HepG2 (cell line): Measurements from ENCODE around the gene BCAN. TPM values are rescaled to one million over a fixed set of nuclear protein-coding genes. Genes with fewer than 3 reads are reported as not detected.

Experiments used
- MEIS2 ChIP-seq: sonication (generic); formaldehyde crosslinking; IDR thresholded peaks from 2 replicates; pipeline ENCODE4 v1.9.0; 2021; ENCODE audit warnings: mild to moderate bottlenecking, missing genetic modification reagents
- NFE2 ChIP-seq: sonication (generic); formaldehyde crosslinking; IDR thresholded peaks from 2 replicates; pipeline ENCODE4 v1.4.0; 2020; ENCODE audit warnings: missing genetic modification reagents
- NFKBIZ ChIP-seq: IDR thresholded peaks from 2 replicates; pipeline ENCODE4 v1.6.1; 2018; ENCODE audit warnings: missing genetic modification reagents, missing compliant biosample characterization
- PHF21A ChIP-seq: sonication (generic); formaldehyde crosslinking; IDR thresholded peaks from 2 replicates; pipeline ENCODE4 v1.5.0; 2020; ENCODE audit warnings: mild to moderate bottlenecking, missing genetic modification reagents
- TAF15 ChIP-seq: fragments of 200-400 bp; formaldehyde crosslinking; IDR thresholded peaks from one replicate; pipeline ENCODE4 v1.6.1; 2018; ENCODE audit warnings: mild to moderate bottlenecking, low read depth, low read length; ENCODE audit not compliant: poor library complexity, severe bottlenecking
- ZFP36L2 ChIP-seq: sonication (generic); formaldehyde crosslinking; IDR thresholded peaks from 2 replicates; pipeline ENCODE4 v1.4.0; 2020; ENCODE audit warnings: missing genetic modification reagents
- ZFYVE20 ChIP-seq: sonication (generic); formaldehyde crosslinking; IDR thresholded peaks from 2 replicates; pipeline ENCODE4 v1.8.0; 2023; ENCODE audit warnings: low read depth, mild to moderate bottlenecking, moderate library complexity, missing genetic modification reagents, borderline replicate concordance
- ZMYM3 ChIP-seq: sonication (generic); formaldehyde crosslinking; IDR thresholded peaks from 2 replicates; pipeline ENCODE4 v1.5.1; 2020; ENCODE audit warnings: mild to moderate bottlenecking, missing genetic modification reagents
- ZNF20 ChIP-seq: sonication (generic); formaldehyde crosslinking; IDR thresholded peaks from 2 replicates; pipeline ENCODE4 v1.4.0; 2020; ENCODE audit warnings: mild to moderate bottlenecking, moderate library complexity, missing genetic modification reagents
- ZNF335 ChIP-seq: sonication (generic); formaldehyde crosslinking; IDR thresholded peaks from 2 replicates; pipeline ENCODE4 v1.4.0; 2020; ENCODE audit warnings: missing genetic modification reagents
- ZNF558 ChIP-seq: sonication (generic); formaldehyde crosslinking; IDR thresholded peaks from 2 replicates; pipeline ENCODE4 v1.9.0; 2022; ENCODE audit warnings: mild to moderate bottlenecking, missing genetic modification reagents, borderline replicate concordance
- ZNF709 ChIP-seq: sonication (generic); formaldehyde crosslinking; IDR thresholded peaks from 2 replicates; pipeline ENCODE4 v1.5.0; 2020; ENCODE audit warnings: mild to moderate bottlenecking, missing genetic modification reagents
- polyA plus RNA-seq, 8 experiments: library from polyadenylated mRNA; depleted of rRNA in 3 of 8; stranded (reverse) in 7 of 8; unstranded in 1 of 8; fragments of >200 nt; fragmentation: Illumina TruSeq in 4 of 8; extraction: Trizol in 4 of 8; gene quantifications; 2 replicates each; pipeline versions ENCODE4 v1.2.1 to v1.2.3, GENCODE V29; 2011 to 2016; ENCODE audit warnings: low read depth in 4 of 8, missing spikeins in 1 of 8, mixed read lengths in 1 of 8; ENCODE audit not compliant: insufficient read depth in 1 of 8
- total RNA-seq, 5 experiments: library from RNA; depleted of rRNA; stranded (reverse); fragments of >200 nt; fragmentation: Illumina TruSeq; extraction: Trizol; gene quantifications; 2 replicates each; pipeline ENCODE4 v1.2.3, GENCODE V29; 2016; ENCODE audit warnings: low read depth in 1 of 5
- TF ChIP-seq, protein P1 (sequence below): IDR thresholded peaks from 2 replicates; pipeline ENCODE4 v1.6.1; 2016; ENCODE audit warnings: mild to moderate bottlenecking
- TF ChIP-seq, protein P2 (sequence below): IDR thresholded peaks from 2 replicates; pipeline ENCODE4 v1.6.1; 2018; ENCODE audit warnings: missing genetic modification reagents
- TF ChIP-seq, protein P3 (sequence below): IDR thresholded peaks from 2 replicates; pipeline ENCODE4 v1.6.1; 2012; ENCODE audit warnings: inconsistent platforms
- TF ChIP-seq, protein P4 (sequence below): sonication (generic); formaldehyde crosslinking; IDR thresholded peaks from 2 replicates; pipeline ENCODE4 v1.8.0; 2022; ENCODE audit warnings: missing genetic modification reagents, mild to moderate bottlenecking, moderate library complexity, borderline replicate concordance
- TF ChIP-seq, protein P5 (sequence below): sonication (generic); formaldehyde crosslinking; conservative IDR thresholded peaks from 2 replicates; pipeline ENCODE4 v1.4.0; 2020; ENCODE audit warnings: mild to moderate bottlenecking, missing genetic modification reagents, moderate library complexity

The BCAN gene
- total and polyA plus RNA-seq, 2 of the 13 experiments (the other 11 are each of a cell fraction or from before 2014, with no cell fraction given): not detected

DNA sequence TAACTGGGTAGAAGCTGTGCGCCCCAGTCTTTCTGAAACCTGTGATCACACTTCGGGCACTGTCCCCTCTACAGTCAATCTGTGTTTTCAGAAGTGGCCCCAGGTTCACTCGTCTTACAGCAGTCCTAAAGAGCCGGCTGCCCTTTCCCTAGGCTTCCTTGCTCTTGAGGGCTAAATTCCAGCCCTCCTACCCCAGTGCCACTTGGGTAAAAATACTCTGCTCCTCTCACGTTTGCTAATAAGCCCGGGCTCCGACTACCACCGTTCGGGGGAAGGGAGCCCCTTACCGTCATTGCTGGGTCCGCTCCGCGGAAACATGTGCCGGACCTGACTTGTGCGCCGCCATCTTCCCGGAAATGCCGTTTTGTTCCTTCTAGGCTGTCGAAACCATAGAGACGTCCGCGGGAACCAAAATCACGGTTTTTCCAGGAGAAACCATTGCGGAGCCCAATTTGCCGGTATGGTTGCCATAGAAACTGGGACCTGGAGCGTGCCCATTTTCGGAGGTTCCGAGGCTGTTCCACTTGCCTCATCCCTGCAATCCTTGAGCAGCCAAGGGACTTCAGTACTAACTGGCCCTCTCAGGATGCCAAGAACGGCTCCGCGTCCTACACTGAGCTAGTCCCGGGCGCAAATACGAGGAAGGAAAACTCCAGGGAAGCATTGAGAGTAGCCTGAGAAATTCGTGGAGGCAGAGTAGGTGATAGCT, 40.6 kb upstream of the BCAN start, which contains the start of gene GPATCH4 (continued):
- TF ChIP-seq ZNF20 (no peak), ZNF558 (CRISPR knock-in tag) (peak; percentile 78; the same call in 1 of the 2 replicates), ZNF335 (CRISPR knock-in tag) (peak; percentile 35; the same call in 1 of the 2 replicates), ZFYVE20 (CRISPR knock-in tag) (no peak), PHF21A (CRISPR knock-in tag) (peak; percentile 83), TAF15 (no peak), ZMYM3 (CRISPR knock-in tag) (no peak), ZFP36L2 (CRISPR knock-in tag) (0 out of 2 replicates have a peak, but pooled peaks have one; percentile 64), NFE2 (no peak), NFKBIZ (CRISPR knock-in tag) (peak; percentile 72; the same call in 1 of the 2 replicates), MEIS2 (CRISPR knock-in tag) (peak; percentile 50; the same call in 1 of the 2 replicates), ZNF709 (CRISPR knock-in tag) (no peak)
- TF ChIP-seq, protein P1, sequence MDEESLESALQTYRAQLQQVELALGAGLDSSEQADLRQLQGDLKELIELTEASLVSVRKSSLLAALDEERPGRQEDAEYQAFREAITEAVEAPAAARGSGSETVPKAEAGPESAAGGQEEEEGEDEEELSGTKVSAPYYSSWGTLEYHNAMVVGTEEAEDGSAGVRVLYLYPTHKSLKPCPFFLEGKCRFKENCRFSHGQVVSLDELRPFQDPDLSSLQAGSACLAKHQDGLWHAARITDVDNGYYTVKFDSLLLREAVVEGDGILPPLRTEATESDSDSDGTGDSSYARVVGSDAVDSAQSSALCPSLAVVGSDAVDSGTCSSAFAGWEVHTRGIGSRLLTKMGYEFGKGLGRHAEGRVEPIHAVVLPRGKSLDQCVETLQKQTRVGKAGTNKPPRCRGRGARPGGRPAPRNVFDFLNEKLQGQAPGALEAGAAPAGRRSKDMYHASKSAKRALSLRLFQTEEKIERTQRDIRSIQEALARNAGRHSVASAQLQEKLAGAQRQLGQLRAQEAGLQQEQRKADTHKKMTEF: peak; percentile 73
- TF ChIP-seq, protein P2, sequence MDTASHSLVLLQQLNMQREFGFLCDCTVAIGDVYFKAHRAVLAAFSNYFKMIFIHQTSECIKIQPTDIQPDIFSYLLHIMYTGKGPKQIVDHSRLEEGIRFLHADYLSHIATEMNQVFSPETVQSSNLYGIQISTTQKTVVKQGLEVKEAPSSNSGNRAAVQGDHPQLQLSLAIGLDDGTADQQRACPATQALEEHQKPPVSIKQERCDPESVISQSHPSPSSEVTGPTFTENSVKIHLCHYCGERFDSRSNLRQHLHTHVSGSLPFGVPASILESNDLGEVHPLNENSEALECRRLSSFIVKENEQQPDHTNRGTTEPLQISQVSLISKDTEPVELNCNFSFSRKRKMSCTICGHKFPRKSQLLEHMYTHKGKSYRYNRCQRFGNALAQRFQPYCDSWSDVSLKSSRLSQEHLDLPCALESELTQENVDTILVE (CRISPR knock-in tag): peak; percentile 38; the same call in 1 of the 2 replicates
- TF ChIP-seq, protein P3, sequence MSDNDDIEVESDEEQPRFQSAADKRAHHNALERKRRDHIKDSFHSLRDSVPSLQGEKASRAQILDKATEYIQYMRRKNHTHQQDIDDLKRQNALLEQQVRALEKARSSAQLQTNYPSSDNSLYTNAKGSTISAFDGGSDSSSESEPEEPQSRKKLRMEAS: peak; percentile 98
- TF ChIP-seq, protein P4, sequence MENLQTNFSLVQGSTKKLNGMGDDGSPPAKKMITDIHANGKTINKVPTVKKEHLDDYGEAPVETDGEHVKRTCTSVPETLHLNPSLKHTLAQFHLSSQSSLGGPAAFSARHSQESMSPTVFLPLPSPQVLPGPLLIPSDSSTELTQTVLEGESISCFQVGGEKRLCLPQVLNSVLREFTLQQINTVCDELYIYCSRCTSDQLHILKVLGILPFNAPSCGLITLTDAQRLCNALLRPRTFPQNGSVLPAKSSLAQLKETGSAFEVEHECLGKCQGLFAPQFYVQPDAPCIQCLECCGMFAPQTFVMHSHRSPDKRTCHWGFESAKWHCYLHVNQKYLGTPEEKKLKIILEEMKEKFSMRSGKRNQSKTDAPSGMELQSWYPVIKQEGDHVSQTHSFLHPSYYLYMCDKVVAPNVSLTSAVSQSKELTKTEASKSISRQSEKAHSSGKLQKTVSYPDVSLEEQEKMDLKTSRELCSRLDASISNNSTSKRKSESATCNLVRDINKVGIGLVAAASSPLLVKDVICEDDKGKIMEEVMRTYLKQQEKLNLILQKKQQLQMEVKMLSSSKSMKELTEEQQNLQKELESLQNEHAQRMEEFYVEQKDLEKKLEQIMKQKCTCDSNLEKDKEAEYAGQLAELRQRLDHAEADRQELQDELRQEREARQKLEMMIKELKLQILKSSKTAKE (CRISPR knock-in tag): no peak
- TF ChIP-seq, protein P5, sequence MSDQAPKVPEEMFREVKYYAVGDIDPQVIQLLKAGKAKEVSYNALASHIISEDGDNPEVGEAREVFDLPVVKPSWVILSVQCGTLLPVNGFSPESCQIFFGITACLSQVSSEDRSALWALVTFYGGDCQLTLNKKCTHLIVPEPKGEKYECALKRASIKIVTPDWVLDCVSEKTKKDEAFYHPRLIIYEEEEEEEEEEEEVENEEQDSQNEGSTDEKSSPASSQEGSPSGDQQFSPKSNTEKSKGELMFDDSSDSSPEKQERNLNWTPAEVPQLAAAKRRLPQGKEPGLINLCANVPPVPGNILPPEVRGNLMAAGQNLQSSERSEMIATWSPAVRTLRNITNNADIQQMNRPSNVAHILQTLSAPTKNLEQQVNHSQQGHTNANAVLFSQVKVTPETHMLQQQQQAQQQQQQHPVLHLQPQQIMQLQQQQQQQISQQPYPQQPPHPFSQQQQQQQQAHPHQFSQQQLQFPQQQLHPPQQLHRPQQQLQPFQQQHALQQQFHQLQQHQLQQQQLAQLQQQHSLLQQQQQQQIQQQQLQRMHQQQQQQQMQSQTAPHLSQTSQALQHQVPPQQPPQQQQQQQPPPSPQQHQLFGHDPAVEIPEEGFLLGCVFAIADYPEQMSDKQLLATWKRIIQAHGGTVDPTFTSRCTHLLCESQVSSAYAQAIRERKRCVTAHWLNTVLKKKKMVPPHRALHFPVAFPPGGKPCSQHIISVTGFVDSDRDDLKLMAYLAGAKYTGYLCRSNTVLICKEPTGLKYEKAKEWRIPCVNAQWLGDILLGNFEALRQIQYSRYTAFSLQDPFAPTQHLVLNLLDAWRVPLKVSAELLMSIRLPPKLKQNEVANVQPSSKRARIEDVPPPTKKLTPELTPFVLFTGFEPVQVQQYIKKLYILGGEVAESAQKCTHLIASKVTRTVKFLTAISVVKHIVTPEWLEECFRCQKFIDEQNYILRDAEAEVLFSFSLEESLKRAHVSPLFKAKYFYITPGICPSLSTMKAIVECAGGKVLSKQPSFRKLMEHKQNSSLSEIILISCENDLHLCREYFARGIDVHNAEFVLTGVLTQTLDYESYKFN (CRISPR knock-in tag): peak; percentile 23; the same call in 1 of the 2 replicates
